ENCODE data around the gene LTBR. TPM values are rescaled to one million over a fixed set of nuclear protein-coding genes. Genes with fewer than 3 reads are reported as not detected.

Gene LTBR
- total RNA-seq, 4 donors from 2014 or later, result 40.2 to 98.6 (median 43.7) TPM

GRCh38 chr12:6435961-6436715, 52.2 kb downstream of the LTBR start:
- H3K27me3 ChIP-seq, result no peaks in the 10 kb centered on the region
- intact Hi-C loops (cut with DNase I; ENCODE audit: low total_unique reads) (no loop called here), in situ Hi-C loops (cut with MboI; ENCODE audit: low sequenced_read_pairs in 4 of 4) (no loop called here)
- no peaks in the 10 kb centered on the region for H3K9me3 ChIP-seq
- ATAC-seq (no peak), DNase-seq (no peak)
- no peak overlapping the region for H3K4me3 ChIP-seq
- H3K27ac ChIP-seq, result no peak overlapping the region
- no peak for TF ChIP-seq POLR2A (IDR thresholded peaks at IDR 0.05)
- no peak for TF ChIP-seq CTCF (IDR thresholded peaks at IDR 0.05 in 4 of 5, conservative IDR thresholded peaks at IDR 0.05 in 1 of 5)
- no peaks in the 10 kb centered on the region for H3K36me3 ChIP-seq
- peaks cover 2 to 3% of the 10 kb centered on the region in 2 donors for H3K4me1 ChIP-seq

- TF ChIP-seq CTCF (IDR thresholded peaks at IDR 0.05 in 4 of 5, conservative IDR thresholded peaks at IDR 0.05 in 1 of 5) (no peak), POLR2A (IDR thresholded peaks at IDR 0.05) (no peak)
- H3K4me3 ChIP-seq, result no peak overlapping the region
- no peaks in the 10 kb centered on the region for H3K27me3 ChIP-seq
Observed at GRCh38 chr12:6437586-6437985, 53.6 kb downstream of the LTBR start.

DNA sequence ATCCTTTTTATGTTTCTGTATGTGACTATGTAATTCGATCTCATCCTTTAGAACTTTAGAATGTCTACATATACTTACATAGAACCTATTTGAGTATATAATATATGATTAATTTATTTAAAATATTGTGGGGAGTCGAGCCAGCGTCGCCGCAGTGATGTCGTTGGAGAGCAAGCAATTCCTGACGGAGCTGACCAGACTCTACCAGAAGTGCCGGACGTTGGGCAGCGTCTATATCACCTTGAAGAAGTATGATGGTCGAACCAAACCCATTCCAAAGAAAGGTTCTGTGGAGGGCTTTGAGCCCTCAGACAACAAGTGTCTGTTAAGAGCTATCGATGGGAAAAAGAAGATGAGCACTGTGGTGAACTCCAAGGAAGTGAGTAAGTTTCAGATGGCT, 54.4 kb downstream of the LTBR start:
- in situ Hi-C loops (cut with MboI; ENCODE audit: low sequenced_read_pairs in 4 of 4), result no loop called here

More at GRCh38 chr12:6437586-6437985, 53.6 kb downstream of the LTBR start:
- no peak for ATAC-seq
- Histone ChIP-seq H3K9me3 (no peaks in the 10 kb centered on the region), H3K4me1 (no peaks in the 10 kb centered on the region), H3K36me3 (no peaks in the 10 kb centered on the region), H3K27ac (no peak overlapping the region)
- DNase-seq, result no peak
- intact Hi-C loops (cut with DNase I; ENCODE audit: low total_unique reads) (no loop called here), in situ Hi-C loops (cut with MboI; ENCODE audit: low sequenced_read_pairs in 4 of 4) (no loop called here)

DNA sequence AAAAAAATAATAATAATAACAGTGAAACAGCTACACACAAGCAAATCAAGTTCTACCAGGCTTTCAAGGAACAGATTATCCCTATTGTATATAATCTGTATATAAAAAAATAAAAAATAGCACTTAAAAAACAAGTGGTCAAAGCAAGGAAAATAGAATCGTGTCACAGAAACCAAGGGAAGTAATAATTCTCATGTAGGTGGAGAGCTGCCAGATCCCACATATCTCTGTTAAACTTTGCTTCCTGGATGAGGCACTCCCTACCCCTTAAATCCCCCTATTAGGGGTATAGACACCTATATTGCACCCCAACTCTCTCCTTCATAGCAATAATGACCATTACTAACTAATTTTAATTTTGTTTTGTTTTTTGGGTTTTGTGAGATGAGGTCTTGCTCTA, 56.4 kb downstream of the LTBR start:
- intact Hi-C loops (cut with DNase I; ENCODE audit: low total_unique reads), result no loop called here
- no peaks in the 10 kb centered on the region for H3K27me3 ChIP-seq

More for the DNA sequence above, 54.4 kb downstream of the LTBR start:
- no peak for ATAC-seq
- DNase-seq, result no peak
- H3K27me3 ChIP-seq, result no peaks in the 10 kb centered on the region
- intact Hi-C loops (cut with DNase I; ENCODE audit: low total_unique reads), result no loop called here
- TF ChIP-seq POLR2A (IDR thresholded peaks at IDR 0.05), result no peak
- no peak overlapping the region for H3K4me3 ChIP-seq
- H3K27ac ChIP-seq, result no peak overlapping the region
- no peaks in the 10 kb centered on the region for H3K9me3 ChIP-seq
- no peaks in the 10 kb centered on the region for H3K4me1 ChIP-seq
- H3K36me3 ChIP-seq, result no peaks in the 10 kb centered on the region

More for the DNA sequence above, 56.4 kb downstream of the LTBR start:
- Histone ChIP-seq H3K27ac (no peak overlapping the region), H3K4me1 (no peaks in the 10 kb centered on the region), H3K36me3 (no peaks in the 10 kb centered on the region), H3K4me3 (no peak overlapping the region), H3K9me3 (no peaks in the 10 kb centered on the region)
- no peak for DNase-seq
- in situ Hi-C loops (cut with MboI; ENCODE audit: low sequenced_read_pairs in 4 of 4), result no loop called here
- ATAC-seq, result no peak
- TF ChIP-seq POLR2A (IDR thresholded peaks at IDR 0.05) (no peak), CTCF (IDR thresholded peaks at IDR 0.05 in 4 of 5, conservative IDR thresholded peaks at IDR 0.05 in 1 of 5) (no peak)

Other genes starting within 250 kb of the LTBR start
- gene CD9, start 183.8 kb upstream of the LTBR start, total RNA-seq, result 10 to 100 TPM; 26.7 to 50.6 (median 48.4) TPM
- gene PLEKHG6, start 73.5 kb upstream of the LTBR start, total RNA-seq, result under 1 TPM in 1 of 4 donors, not detected in 3; 0.29 TPM
- gene TNFRSF1A, start 42.1 kb upstream of the LTBR start, total RNA-seq, result 100 to 1,000 TPM; 103 to 220 (median 193) TPM
- 1 to 10 TPM in 1 of 4 donors, under 1 TPM in 2, not detected in 1; 0.20 to 2.0 (median 0.38) TPM for gene SCNN1A, start 8.6 kb upstream of the LTBR start, total RNA-seq
- under 1 TPM in 1 of 4 donors, not detected in 3; 0.55 TPM for gene CD27, start 60.8 kb downstream of the LTBR start, total RNA-seq
- 1 to 10 TPM; 3.8 to 8.6 (median 5.8) TPM for gene TAPBPL, start 67.9 kb downstream of the LTBR start, total RNA-seq
- gene VAMP1, start 86.5 kb downstream of the LTBR start, total RNA-seq, result 1 to 10 TPM; 1.1 to 2.0 (median 1.4) TPM
- 100 to 1,000 TPM in 3 of 4 donors, 10 to 100 TPM in 1; 76.6 to 147 (median 124) TPM for gene MRPL51, start 109.1 kb downstream of the LTBR start, total RNA-seq
- gene NCAPD2, start 109.9 kb downstream of the LTBR start, total RNA-seq, result 100 to 1,000 TPM in 1 of 4 donors, 10 to 100 TPM in 3; 12.3 to 250 (median 13.3) TPM
- gene GAPDH, start 150.4 kb downstream of the LTBR start, total RNA-seq, result over 10,000 TPM; 11,241 to 15,891 (median 13,472) TPM
- 10 to 100 TPM in 1 of 4 donors, 1 to 10 TPM in 3; 6.8 to 10.5 (median 8.3) TPM for gene IFFO1, start 171.9 kb downstream of the LTBR start, total RNA-seq
- gene NOP2, start 184.1 kb downstream of the LTBR start, total RNA-seq, result 10 to 100 TPM; 25.7 to 63.3 (median 45.3) TPM
- gene CHD4, start 223.2 kb downstream of the LTBR start, total RNA-seq, result 100 to 1,000 TPM; 128 to 173 (median 148) TPM

Measured in gastrocnemius medialis (tissue), 4 donors.